PFSK-1 (cell line): ENCODE measurements around the gene NCOR2.
A peak's percentile ranks its signal among the peaks of the same experiment; 100 is the strongest.

Experiments used
- FOXP2 ChIP-seq: optimal IDR thresholded peaks from 2 replicates; pipeline ENCODE3; 2011; ENCODE audit warnings: borderline replicate concordance, control low read depth, inconsistent platforms; ENCODE audit not compliant: insufficient read depth; ENCODE audit errors: extremely low read length, extremely low read depth
- POLR2AphosphoS5 ChIP-seq: IDR thresholded peaks from 2 replicates; pipeline ENCODE4 v1.6.1; 2012; ENCODE audit warnings: low read depth, mild to moderate bottlenecking, control low read depth, low read length, moderate library complexity
- REST ChIP-seq, 2 experiments: IDR thresholded peaks; 2 replicates each; pipeline versions ENCODE4 v1.6.1 to v1.8.0; 2011 to 2012; ENCODE audit warnings: low read depth in 2 of 2, low read length in 2 of 2, control low read depth in 1 of 2, inconsistent platforms in 1 of 2, mild to moderate bottlenecking in 1 of 2, moderate library complexity in 1 of 2; ENCODE audit not compliant: insufficient read depth in 1 of 2
- SIN3A ChIP-seq: IDR thresholded peaks from 2 replicates; pipeline ENCODE4 v1.6.1; 2012; ENCODE audit warnings: mild to moderate bottlenecking, low read length, moderate library complexity, borderline replicate concordance; ENCODE audit not compliant: insufficient read depth
- TAF1 ChIP-seq: IDR thresholded peaks from 2 replicates; pipeline ENCODE4 v1.6.1; 2012; ENCODE audit warnings: low read length, control low read depth, borderline replicate concordance; ENCODE audit not compliant: insufficient read depth

The NCOR2 gene

GRCh38 chr12:124569375-124570148 lies 2.1 kb upstream of the NCOR2 start:
- TF ChIP-seq REST (IDR thresholded peaks at IDR 0.05; ENCODE audit: insufficient read depth in 1 of 2, low read depth in 2 of 2, low read length in 2 of 2) = no peak
- TF ChIP-seq TAF1 = no peak
- no peak for TF ChIP-seq FOXP2
- no peak for TF ChIP-seq SIN3A
- no peak for TF ChIP-seq POLR2AphosphoS5

- TF ChIP-seq REST (IDR thresholded peaks at IDR 0.05; ENCODE audit: insufficient read depth in 1 of 2, low read depth in 2 of 2, low read length in 2 of 2) (no peak), SIN3A (no peak), POLR2AphosphoS5 (no peak), TAF1 (no peak), FOXP2 (no peak)
Observed at GRCh38 chr12:124568431-124569374, 1.3 kb upstream of the NCOR2 start.

- no peak for TF ChIP-seq TAF1
- TF ChIP-seq FOXP2 = no peak
- TF ChIP-seq REST (IDR thresholded peaks at IDR 0.05; ENCODE audit: insufficient read depth in 1 of 2, low read depth in 2 of 2, low read length in 2 of 2) = no peak
- TF ChIP-seq POLR2AphosphoS5 = no peak
- TF ChIP-seq SIN3A = no peak
Observed at GRCh38 chr12:124567673-124568373, 411 bp upstream of the NCOR2 start.

- TF ChIP-seq REST (IDR thresholded peaks at IDR 0.05; ENCODE audit: insufficient read depth in 1 of 2, low read depth in 2 of 2, low read length in 2 of 2) (no peak), FOXP2 (peak; percentile 21), POLR2AphosphoS5 (no peak)
Observed at GRCh38 chr12:124566161-124566996, 1.0 kb downstream of the NCOR2 start.
